ENCODE measurements around the gene RAPH1.

DNA sequence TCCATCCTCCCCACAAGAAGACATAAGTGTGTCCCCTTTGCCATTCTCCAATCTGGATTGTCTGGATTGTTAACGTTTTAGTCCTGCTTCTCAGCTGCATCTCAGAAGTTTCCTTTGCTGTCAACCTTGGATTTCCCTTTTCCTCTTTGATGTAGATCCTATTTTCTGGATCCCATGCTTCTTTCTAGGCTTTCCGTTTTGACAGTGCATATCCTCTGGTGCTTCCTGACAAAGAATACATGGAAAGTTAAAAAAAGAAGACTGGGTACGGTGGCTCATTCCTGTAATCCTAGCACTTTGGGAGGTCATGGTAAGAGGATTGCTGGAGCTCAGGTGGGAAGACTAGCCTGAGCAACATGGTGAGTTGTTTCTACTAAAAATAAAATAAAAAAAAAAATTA is 180.1 kb downstream of the RAPH1 start:
- TF ChIP-seq, protein P1, sequence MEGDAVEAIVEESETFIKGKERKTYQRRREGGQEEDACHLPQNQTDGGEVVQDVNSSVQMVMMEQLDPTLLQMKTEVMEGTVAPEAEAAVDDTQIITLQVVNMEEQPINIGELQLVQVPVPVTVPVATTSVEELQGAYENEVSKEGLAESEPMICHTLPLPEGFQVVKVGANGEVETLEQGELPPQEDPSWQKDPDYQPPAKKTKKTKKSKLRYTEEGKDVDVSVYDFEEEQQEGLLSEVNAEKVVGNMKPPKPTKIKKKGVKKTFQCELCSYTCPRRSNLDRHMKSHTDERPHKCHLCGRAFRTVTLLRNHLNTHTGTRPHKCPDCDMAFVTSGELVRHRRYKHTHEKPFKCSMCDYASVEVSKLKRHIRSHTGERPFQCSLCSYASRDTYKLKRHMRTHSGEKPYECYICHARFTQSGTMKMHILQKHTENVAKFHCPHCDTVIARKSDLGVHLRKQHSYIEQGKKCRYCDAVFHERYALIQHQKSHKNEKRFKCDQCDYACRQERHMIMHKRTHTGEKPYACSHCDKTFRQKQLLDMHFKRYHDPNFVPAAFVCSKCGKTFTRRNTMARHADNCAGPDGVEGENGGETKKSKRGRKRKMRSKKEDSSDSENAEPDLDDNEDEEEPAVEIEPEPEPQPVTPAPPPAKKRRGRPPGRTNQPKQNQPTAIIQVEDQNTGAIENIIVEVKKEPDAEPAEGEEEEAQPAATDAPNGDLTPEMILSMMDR (conservative IDR thresholded peaks at IDR 0.05) = no peak
- TF ChIP-seq ZFX (IDR thresholded peaks at IDR 0.05) = no peak

Measured in C4-2B (cell line).